HUES6 (cell line): ENCODE results near the gene PDYN.

ENCODE experiments used
- H3K27ac ChIP-seq: 2 replicates; pipeline ENCODE4 v1.7.0; 2013; ENCODE audit warnings: low read depth, mild to moderate bottlenecking, low read length, inconsistent platforms
- H3K27me3 ChIP-seq: 2 replicates; pipeline ENCODE4 v1.6.1; 2013; ENCODE audit warnings: low read length; ENCODE audit not compliant: control insufficient read depth, insufficient read depth
- H3K36me3 ChIP-seq: 2 replicates; pipeline ENCODE4 v1.6.1; 2013; ENCODE audit warnings: low read length; ENCODE audit not compliant: control insufficient read depth, insufficient read depth
- H3K4me1 ChIP-seq: 2 replicates; pipeline ENCODE4 v1.6.1; 2013; ENCODE audit warnings: low read length; ENCODE audit not compliant: control insufficient read depth, insufficient read depth
- H3K4me3 ChIP-seq: 2 replicates; pipeline ENCODE4 v1.5.1; 2013; ENCODE audit warnings: low read depth, low read length
- H3K9ac ChIP-seq: one replicate; pipeline ENCODE4 v1.6.1; 2013; ENCODE audit warnings: mild to moderate bottlenecking, low read length
- H3K9me3 ChIP-seq: 2 replicates; pipeline ENCODE4 v1.6.1; 2013; ENCODE audit warnings: low read depth, low read length; ENCODE audit not compliant: control insufficient read depth, insufficient read depth

The PDYN gene

GRCh38 chr20:1968964-1969363 lies 24.9 kb downstream of the PDYN start:
- Histone ChIP-seq H3K9ac (no peak overlapping the region), H3K9me3 (no peaks in the 10 kb centered on the region), H3K36me3 (no peaks in the 10 kb centered on the region), H3K27ac (no peak overlapping the region), H3K4me1 (peaks cover 19% of the 10 kb centered on the region), H3K4me3 (no peak overlapping the region), H3K27me3 (0 out of 2 replicates have a peak, but pooled peaks cover 6% of the 10 kb centered on the region)

GRCh38 chr20:1965520-1966351 lies 28.1 kb downstream of the PDYN start:
- Histone ChIP-seq H3K9ac (peak overlapping the region; percentile 59), H3K4me1 (peaks cover 27% of the 10 kb centered on the region), H3K27ac (no peak overlapping the region), H3K27me3 (peaks cover 6% of the 10 kb centered on the region; the same call in 1 of the 2 replicates), H3K4me3 (peak overlapping the region; percentile 44), H3K9me3 (no peaks in the 10 kb centered on the region), H3K36me3 (no peaks in the 10 kb centered on the region)

- Histone ChIP-seq H3K9me3 (no peaks in the 10 kb centered on the region), H3K27me3 (peaks cover 6% of the 10 kb centered on the region; the same call in 1 of the 2 replicates), H3K9ac (peak overlapping the region; percentile 59), H3K4me3 (peak overlapping the region; percentile 44), H3K36me3 (no peaks in the 10 kb centered on the region), H3K4me1 (peaks cover 27% of the 10 kb centered on the region), H3K27ac (no peak overlapping the region; the same call in 1 of the 2 replicates)
These were observed 29.0 kb downstream of the PDYN start for GRCh38 chr20:1964659-1965405.

GRCh38 chr20:1964061-1964460 lies 29.8 kb downstream of the PDYN start:
- Histone ChIP-seq H3K9me3 (no peaks in the 10 kb centered on the region), H3K4me1 (peaks cover 27% of the 10 kb centered on the region), H3K27ac (no peak overlapping the region; the same call in 1 of the 2 replicates), H3K9ac (no peak overlapping the region), H3K4me3 (no peak overlapping the region), H3K27me3 (peaks cover 6% of the 10 kb centered on the region; the same call in 1 of the 2 replicates), H3K36me3 (no peaks in the 10 kb centered on the region)

- Histone ChIP-seq H3K4me3 (no peak overlapping the region), H3K9me3 (no peaks in the 10 kb centered on the region), H3K4me1 (peaks cover 27% of the 10 kb centered on the region), H3K9ac (no peak overlapping the region), H3K27ac (no peak overlapping the region), H3K36me3 (no peaks in the 10 kb centered on the region), H3K27me3 (peaks cover 5% of the 10 kb centered on the region; the same call in 1 of the 2 replicates)
These were observed 32.5 kb downstream of the PDYN start for GRCh38 chr20:1961374-1961773.

GRCh38 chr20:1959156-1959555 lies 34.7 kb downstream of the PDYN start:
- no peaks in the 10 kb centered on the region; the same call in 1 of the 2 replicates for H3K27me3 ChIP-seq
- H3K9me3 ChIP-seq: no peaks in the 10 kb centered on the region
- H3K4me1 ChIP-seq: peaks cover 25% of the 10 kb centered on the region
- H3K4me3 ChIP-seq: no peak overlapping the region
- no peaks in the 10 kb centered on the region for H3K36me3 ChIP-seq
- no peak overlapping the region for H3K27ac ChIP-seq
- no peak overlapping the region for H3K9ac ChIP-seq

- Histone ChIP-seq H3K4me1 (peaks cover 18% of the 10 kb centered on the region), H3K27ac (no peak overlapping the region), H3K9ac (no peak overlapping the region), H3K27me3 (no peaks in the 10 kb centered on the region; the same call in 1 of the 2 replicates), H3K4me3 (no peak overlapping the region), H3K36me3 (no peaks in the 10 kb centered on the region), H3K9me3 (no peaks in the 10 kb centered on the region)
These were observed 35.4 kb downstream of the PDYN start for GRCh38 chr20:1958426-1958825.

GRCh38 chr20:1955217-1955616 lies 38.6 kb downstream of the PDYN start:
- Histone ChIP-seq H3K27ac (peak overlapping the region; percentile 51; the same call in 1 of the 2 replicates), H3K4me3 (peak overlapping the region; percentile 32; the same call in 1 of the 2 replicates), H3K9ac (peak overlapping the region; percentile 39), H3K4me1 (peaks cover 23% of the 10 kb centered on the region), H3K36me3 (no peaks in the 10 kb centered on the region), H3K27me3 (no peaks in the 10 kb centered on the region), H3K9me3 (no peaks in the 10 kb centered on the region)

GRCh38 chr20:1953621-1954020 lies 40.2 kb downstream of the PDYN start:
- Histone ChIP-seq H3K4me3 (no peak overlapping the region), H3K27me3 (no peaks in the 10 kb centered on the region), H3K27ac (no peak overlapping the region), H3K9ac (no peak overlapping the region), H3K9me3 (no peaks in the 10 kb centered on the region), H3K36me3 (no peaks in the 10 kb centered on the region), H3K4me1 (peaks cover 36% of the 10 kb centered on the region)

- no peak overlapping the region for H3K27ac ChIP-seq
- H3K36me3 ChIP-seq: no peaks in the 10 kb centered on the region
- H3K27me3 ChIP-seq: peaks cover 3% of the 10 kb centered on the region; the same call in 1 of the 2 replicates
- no peak overlapping the region for H3K9ac ChIP-seq
- H3K9me3 ChIP-seq: no peaks in the 10 kb centered on the region
- H3K4me1 ChIP-seq: peaks cover 37% of the 10 kb centered on the region
- H3K4me3 ChIP-seq: no peak overlapping the region
These were observed 40.9 kb downstream of the PDYN start for GRCh38 chr20:1952737-1953530.
